Gastroesophageal sphincter (tissue), 4 donors: ENCODE data around the gene GLT1D1. TPM values are rescaled to one million over a fixed set of nuclear protein-coding genes. Genes with fewer than 3 reads are reported as not detected.

Experiments
- ATAC-seq: fragments of 150-250 bp; one replicate; pipeline ENCODE4 v1.9.1; 2016; ENCODE audit warnings: mild to moderate bottlenecking, moderate library complexity
- H3K27ac ChIP-seq, 4 donors: fragments of 200-600 bp; sonication (generic) in 3 of 4; 1 replicate in 3 of 4; 2 replicates in 1 of 4; pipeline ENCODE4 v1.5.1; 2016 to 2019
- H3K27me3 ChIP-seq: fragments of 200-600 bp; sonication (generic); one replicate; pipeline ENCODE4 v1.5.1; 2019
- H3K36me3 ChIP-seq, 2 donors: fragments of 200-600 bp; sonication (generic); one replicate each; pipeline ENCODE4 v1.5.1; 2019; ENCODE audit warnings: control low read depth in 1 of 2
- H3K4me1 ChIP-seq, 3 donors: fragments of 200-600 bp; sonication (generic); 1 replicate in 2 of 3; 2 replicates in 1 of 3; pipeline ENCODE4 v1.5.1; 2016 to 2019; ENCODE audit warnings: control low read depth in 2 of 3
- H3K4me3 ChIP-seq, 2 donors: fragments of 200-600 bp; sonication (generic); one replicate each; pipeline ENCODE4 v1.5.1; 2019; ENCODE audit warnings: mild to moderate bottlenecking in 1 of 2, moderate library complexity in 1 of 2
- H3K9me3 ChIP-seq, 3 donors: fragments of 200-600 bp; sonication (generic); one replicate each; pipeline ENCODE4 v1.5.1; 2017 to 2019; ENCODE audit warnings: control low read depth in 2 of 3
- EP300 ChIP-seq: sonication (generic); formaldehyde crosslinking; IDR thresholded peaks from one replicate; pipeline ENCODE4 v1.6.1; 2017; ENCODE audit warnings: antibody characterized with exemption, mild to moderate bottlenecking
- POLR2A ChIP-seq, 2 donors: fragments of 450-650 bp; IDR thresholded peaks; one replicate each; pipeline ENCODE4 v1.6.1; 2017; ENCODE audit warnings: antibody characterized with exemption in 2 of 2, mild to moderate bottlenecking in 2 of 2, moderate library complexity in 1 of 2
- POLR2AphosphoS5 ChIP-seq: sonication (generic); formaldehyde crosslinking; IDR thresholded peaks from one replicate; pipeline ENCODE4 v1.6.1; 2017; ENCODE audit warnings: antibody characterized with exemption
- WGBS, 2 donors: methylation state at CpG; one replicate each; pipeline ENCODE4 v1.1.5; 2018; ENCODE audit warnings: low coverage in 1 of 2; 5-methylcytosine and 5-hydroxymethylcytosine counted together
- total RNA-seq, 4 donors: library from RNA; depleted of rRNA; stranded (reverse); fragments of >200 nt; gene quantifications; one replicate each; pipeline ENCODE4 v1.1.0, GENCODE V29; 2016
- TF ChIP-seq, protein P1 (sequence below), 4 experiments: fragments of 200-600 bp in 2 of 4; fragments of 450-650 bp in 2 of 4; sonication (generic) in 1 of 4; IDR thresholded peaks; one replicate each; pipeline ENCODE4 v1.5.1; 2017 to 2019; ENCODE audit warnings: antibody characterized with exemption in 4 of 4, mild to moderate bottlenecking in 2 of 4, moderate library complexity in 2 of 4

GLT1D1 gene
- total RNA-seq, 4 donors from 2014 or later = 0.27 to 1.8 (median 0.47) TPM; not detected in 1

GRCh38 chr12:128947209-128947608, 93.9 kb downstream of the GLT1D1 start:
- H3K4me1 ChIP-seq = no peaks in the 10 kb centered on the region
- no peak for ATAC-seq
- no peak overlapping the region for H3K4me3 ChIP-seq
- no peak overlapping the region for H3K27ac ChIP-seq
- no peak for TF ChIP-seq POLR2AphosphoS5
- no peaks in the 10 kb centered on the region for H3K9me3 ChIP-seq
- H3K36me3 ChIP-seq = no peaks in the 10 kb centered on the region
- 52 to 73% methylated on average over 3 to 10 of the region's 10 CpGs for WGBS, 2 donors
- no peaks in the 10 kb centered on the region for H3K27me3 ChIP-seq

DNA sequence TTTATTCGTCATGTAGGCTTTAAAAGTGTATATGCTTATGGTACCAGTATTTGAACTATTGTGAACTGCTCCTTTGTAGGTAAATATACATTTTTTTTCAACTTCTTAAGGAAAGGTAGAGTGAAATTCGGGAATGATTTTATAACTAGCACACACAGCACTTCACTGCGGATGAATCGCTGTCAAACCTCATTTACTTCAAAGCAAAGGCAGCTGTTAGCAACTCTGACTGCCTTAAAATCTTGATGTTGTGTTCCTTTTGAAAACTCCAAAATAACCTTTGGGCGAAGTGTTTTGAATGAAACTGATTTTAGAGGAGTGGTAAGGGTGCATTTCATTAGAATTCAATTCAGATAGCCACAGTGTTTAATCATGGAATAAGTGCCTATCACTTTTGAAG, 95.8 kb downstream of the GLT1D1 start:
- no peaks in the 10 kb centered on the region for H3K4me1 ChIP-seq
- 71 to 86% methylated on average over 4 to 5 of the region's 5 CpGs for WGBS, 2 donors
- no peak for TF ChIP-seq POLR2AphosphoS5
- TF ChIP-seq, protein P1, sequence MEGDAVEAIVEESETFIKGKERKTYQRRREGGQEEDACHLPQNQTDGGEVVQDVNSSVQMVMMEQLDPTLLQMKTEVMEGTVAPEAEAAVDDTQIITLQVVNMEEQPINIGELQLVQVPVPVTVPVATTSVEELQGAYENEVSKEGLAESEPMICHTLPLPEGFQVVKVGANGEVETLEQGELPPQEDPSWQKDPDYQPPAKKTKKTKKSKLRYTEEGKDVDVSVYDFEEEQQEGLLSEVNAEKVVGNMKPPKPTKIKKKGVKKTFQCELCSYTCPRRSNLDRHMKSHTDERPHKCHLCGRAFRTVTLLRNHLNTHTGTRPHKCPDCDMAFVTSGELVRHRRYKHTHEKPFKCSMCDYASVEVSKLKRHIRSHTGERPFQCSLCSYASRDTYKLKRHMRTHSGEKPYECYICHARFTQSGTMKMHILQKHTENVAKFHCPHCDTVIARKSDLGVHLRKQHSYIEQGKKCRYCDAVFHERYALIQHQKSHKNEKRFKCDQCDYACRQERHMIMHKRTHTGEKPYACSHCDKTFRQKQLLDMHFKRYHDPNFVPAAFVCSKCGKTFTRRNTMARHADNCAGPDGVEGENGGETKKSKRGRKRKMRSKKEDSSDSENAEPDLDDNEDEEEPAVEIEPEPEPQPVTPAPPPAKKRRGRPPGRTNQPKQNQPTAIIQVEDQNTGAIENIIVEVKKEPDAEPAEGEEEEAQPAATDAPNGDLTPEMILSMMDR (IDR thresholded peaks at IDR 0.05) = no peak
- TF ChIP-seq EP300 = no peak
- TF ChIP-seq POLR2A (IDR thresholded peaks at IDR 0.05) = no peak

DNA sequence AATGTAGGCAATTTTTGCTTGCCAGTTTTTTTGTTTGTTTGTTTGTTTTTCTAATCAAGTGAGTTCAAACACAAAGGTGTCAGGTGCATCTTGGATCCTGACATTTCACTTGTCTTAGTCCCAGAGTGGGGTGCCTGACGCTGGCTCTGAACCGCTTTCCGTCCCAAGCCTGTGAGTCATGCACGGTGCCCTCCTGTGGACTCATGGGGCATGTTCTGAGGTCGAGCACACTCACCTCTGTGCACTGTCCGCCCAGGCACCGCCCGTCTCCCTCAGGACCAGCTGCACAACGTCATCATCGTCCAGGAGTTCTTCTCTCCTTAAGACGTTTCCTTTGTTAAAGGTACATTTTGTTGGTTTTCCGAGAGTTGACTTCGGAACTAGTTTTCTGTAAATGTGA, 98.2 kb downstream of the GLT1D1 start:
- H3K4me1 ChIP-seq = no peaks in the 10 kb centered on the region
- no peak for TF ChIP-seq POLR2AphosphoS5
- no peak for TF ChIP-seq EP300
- TF ChIP-seq, protein P1 (IDR thresholded peaks at IDR 0.05) = no peak
- no peak for TF ChIP-seq POLR2A (IDR thresholded peaks at IDR 0.05)
- no peak for ATAC-seq
- no peaks in the 10 kb centered on the region for H3K36me3 ChIP-seq
- H3K9me3 ChIP-seq = no peaks in the 10 kb centered on the region
- H3K4me3 ChIP-seq = no peak overlapping the region
- H3K27ac ChIP-seq = no peak overlapping the region
- H3K27me3 ChIP-seq = peaks cover 10% of the 10 kb centered on the region
- WGBS, 2 donors = 42 to 71% methylated on average over 7 to 13 of the region's 13 CpGs

More for the DNA sequence above, 95.8 kb downstream of the GLT1D1 start:
- H3K27ac ChIP-seq = no peak overlapping the region
- H3K36me3 ChIP-seq = no peaks in the 10 kb centered on the region
- no peaks in the 10 kb centered on the region for H3K27me3 ChIP-seq
- H3K4me3 ChIP-seq = no peak overlapping the region
- H3K9me3 ChIP-seq = no peaks in the 10 kb centered on the region
- no peak for ATAC-seq

DNA sequence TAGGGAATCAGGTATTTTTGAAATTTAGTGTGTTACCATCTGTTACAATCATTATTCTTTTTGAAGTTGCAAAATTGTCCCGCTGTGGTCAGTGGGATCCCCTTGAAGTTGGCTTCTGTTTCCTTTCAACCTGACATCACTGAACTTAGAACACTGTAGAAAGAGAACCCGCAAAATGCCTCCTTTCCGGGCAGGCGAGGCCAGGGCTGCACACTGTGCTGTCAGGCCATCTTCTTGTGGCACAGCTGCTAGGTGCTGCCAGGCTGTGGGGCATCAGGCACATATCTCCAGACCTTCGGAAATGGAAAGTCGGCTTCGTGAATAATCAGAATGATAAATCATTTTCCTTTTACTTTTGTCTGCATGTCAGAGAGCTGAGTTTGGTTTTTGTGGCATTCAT, 103.5 kb downstream of the GLT1D1 start:
- Histone ChIP-seq H3K4me1 (no peaks in the 10 kb centered on the region), H3K9me3 (no peaks in the 10 kb centered on the region), H3K4me3 (no peak overlapping the region), H3K36me3 (no peaks in the 10 kb centered on the region), H3K27me3 (peaks cover 41% of the 10 kb centered on the region), H3K27ac (no peak overlapping the region)
- WGBS, 2 donors = 65 to 68% methylated on average over 3 to 7 of the region's 7 CpGs
- ATAC-seq = no peak
- TF ChIP-seq POLR2AphosphoS5 (no peak), EP300 (no peak), POLR2A (IDR thresholded peaks at IDR 0.05) (no peak)
- TF ChIP-seq, protein P1 (IDR thresholded peaks at IDR 0.05) = no peak

DNA sequence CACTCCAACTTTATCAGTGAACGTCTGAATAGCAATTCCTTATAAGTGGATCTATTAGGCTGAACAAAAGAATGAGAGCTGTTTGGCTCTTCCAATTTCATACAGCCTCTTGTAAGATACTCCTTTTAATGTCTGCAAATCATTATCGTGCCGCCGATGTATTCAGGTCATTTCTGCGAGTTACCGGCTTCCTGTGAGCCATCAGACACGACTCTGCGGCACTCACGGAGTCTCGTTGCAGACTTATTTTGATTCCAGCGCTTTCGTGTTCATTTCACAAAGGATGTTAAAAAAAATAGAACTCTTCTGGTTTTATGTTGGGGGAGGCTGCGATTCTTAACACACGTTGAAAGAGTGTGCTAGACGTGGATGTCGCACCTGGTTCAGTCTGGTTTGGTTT, 106.6 kb downstream of the GLT1D1 start:
- Histone ChIP-seq H3K4me1 (no peaks in the 10 kb centered on the region), H3K36me3 (no peaks in the 10 kb centered on the region), H3K27ac (no peak overlapping the region), H3K9me3 (peaks cover 0 to 14% (median 0%) of the 10 kb centered on the region in 3 donors), H3K27me3 (peaks cover 49% of the 10 kb centered on the region), H3K4me3 (no peak overlapping the region)
- TF ChIP-seq EP300 (no peak), POLR2A (IDR thresholded peaks at IDR 0.05) (no peak), POLR2AphosphoS5 (no peak)
- TF ChIP-seq, protein P1 (IDR thresholded peaks at IDR 0.05) = no peak
- WGBS, 2 donors = 40 to 66% methylated on average over 16 of the region's 16 CpGs
- ATAC-seq = no peak
